ENCODE data around the gene DLGAP1. TPM values are rescaled to one million over a fixed set of nuclear protein-coding genes. Genes with fewer than 3 reads are reported as not detected.

The DLGAP1 gene
- total RNA-seq, 4 donors from 2014 or later: 2.0 to 4.7 (median 2.1) TPM; not detected in 1

- Histone ChIP-seq H3K36me3 (no peaks in the 10 kb centered on the region), H3K9me3 (no peaks in the 10 kb centered on the region), H3K27ac (no peak overlapping the region), H3K4me1 (peaks cover 10% of the 10 kb centered on the region), H3K4me3 (no peak overlapping the region), H3K27me3 (no peaks in the 10 kb centered on the region)
- WGBS: 91% methylated on average over 3 of the region's 3 CpGs
- peak in 1 of 2 donors; percentile 26 for DNase-seq (ENCODE audit: low spot score in 2 of 2)
- TF ChIP-seq POLR2A (IDR thresholded peaks at IDR 0.05): no peak
- no peak for TF ChIP-seq CTCF (IDR thresholded peaks at IDR 0.05)
- no peak for TF ChIP-seq POLR2AphosphoS5 (IDR thresholded peaks at IDR 0.05)
- no peak for TF ChIP-seq EP300 (IDR thresholded peaks at IDR 0.05)
Measured at GRCh38 chr18:3616744-3617143, 838.4 kb downstream of the DLGAP1 start.

GRCh38 chr18:3616142-3616541, 839.0 kb downstream of the DLGAP1 start:
- H3K27ac ChIP-seq: no peak overlapping the region
- TF ChIP-seq POLR2AphosphoS5 (IDR thresholded peaks at IDR 0.05) (no peak), POLR2A (IDR thresholded peaks at IDR 0.05) (no peak), CTCF (IDR thresholded peaks at IDR 0.05) (no peak), EP300 (IDR thresholded peaks at IDR 0.05) (no peak)
- no peak overlapping the region for H3K4me3 ChIP-seq
- H3K4me1 ChIP-seq: peaks cover 6% of the 10 kb centered on the region
- H3K9me3 ChIP-seq: no peaks in the 10 kb centered on the region
- H3K36me3 ChIP-seq: no peaks in the 10 kb centered on the region
- no peaks in the 10 kb centered on the region for H3K27me3 ChIP-seq
- WGBS: 90% methylated on average over 6 of the region's 6 CpGs
- peak; percentile 13 to 18 for DNase-seq (ENCODE audit: low spot score in 2 of 2)

GRCh38 chr18:3615374-3615985, 839.6 kb downstream of the DLGAP1 start:
- Histone ChIP-seq H3K4me3 (no peak overlapping the region), H3K27me3 (no peaks in the 10 kb centered on the region), H3K4me1 (peaks cover 5% of the 10 kb centered on the region), H3K9me3 (no peaks in the 10 kb centered on the region), H3K36me3 (no peaks in the 10 kb centered on the region), H3K27ac (no peak overlapping the region)
- peak in 1 of 2 donors; percentile 13 for DNase-seq (ENCODE audit: low spot score in 2 of 2)
- no peak for TF ChIP-seq POLR2AphosphoS5 (IDR thresholded peaks at IDR 0.05)
- no peak for TF ChIP-seq CTCF (IDR thresholded peaks at IDR 0.05)
- no peak for TF ChIP-seq POLR2A (IDR thresholded peaks at IDR 0.05)
- no peak for TF ChIP-seq EP300 (IDR thresholded peaks at IDR 0.05)
- WGBS: 55% methylated on average over 4 of the region's 4 CpGs

GRCh38 chr18:3612315-3612714, 842.8 kb downstream of the DLGAP1 start:
- H3K4me1 ChIP-seq: peaks cover 5% of the 10 kb centered on the region
- no peak overlapping the region for H3K27ac ChIP-seq
- DNase-seq (ENCODE audit: low spot score in 2 of 2): peak; percentile 8 to 38
- 78% methylated on average over 5 of the region's 5 CpGs for WGBS
- no peak overlapping the region for H3K4me3 ChIP-seq
- H3K9me3 ChIP-seq: no peaks in the 10 kb centered on the region
- H3K27me3 ChIP-seq: no peaks in the 10 kb centered on the region
- TF ChIP-seq POLR2A (IDR thresholded peaks at IDR 0.05) (no peak), CTCF (IDR thresholded peaks at IDR 0.05) (no peak)
- H3K36me3 ChIP-seq: no peaks in the 10 kb centered on the region

GRCh38 chr18:3611313-3612090, 843.6 kb downstream of the DLGAP1 start:
- Histone ChIP-seq H3K4me1 (peaks cover 6% of the 10 kb centered on the region), H3K9me3 (no peaks in the 10 kb centered on the region), H3K27ac (no peak overlapping the region), H3K4me3 (peak overlapping the region; percentile 13), H3K27me3 (no peaks in the 10 kb centered on the region), H3K36me3 (no peaks in the 10 kb centered on the region)
- TF ChIP-seq POLR2A (IDR thresholded peaks at IDR 0.05) (no peak), EP300 (IDR thresholded peaks at IDR 0.05) (no peak), CTCF (IDR thresholded peaks at IDR 0.05) (no peak), POLR2AphosphoS5 (IDR thresholded peaks at IDR 0.05) (no peak)
- peak; percentile 6 to 62 for DNase-seq (ENCODE audit: low spot score in 2 of 2)
- 71% methylated on average over 15 of the region's 15 CpGs for WGBS
